Gastroesophageal sphincter (tissue), 4 donors: ENCODE measurements around the gene PTP4A2. TPM values are rescaled to one million over a fixed set of nuclear protein-coding genes. Genes with fewer than 3 reads are reported as not detected.

Experiments
- ATAC-seq: fragments of 150-250 bp; one replicate; pipeline ENCODE4 v1.9.1; 2016; ENCODE audit warnings: mild to moderate bottlenecking, moderate library complexity
- H3K27ac ChIP-seq, 4 donors: fragments of 200-600 bp; sonication (generic) in 3 of 4; 1 replicate in 3 of 4; 2 replicates in 1 of 4; pipeline ENCODE4 v1.5.1; 2016 to 2019
- H3K27me3 ChIP-seq: fragments of 200-600 bp; sonication (generic); one replicate; pipeline ENCODE4 v1.5.1; 2019
- H3K36me3 ChIP-seq, 2 donors: fragments of 200-600 bp; sonication (generic); one replicate each; pipeline ENCODE4 v1.5.1; 2019; ENCODE audit warnings: control low read depth in 1 of 2
- H3K4me1 ChIP-seq, 3 donors: fragments of 200-600 bp; sonication (generic); 1 replicate in 2 of 3; 2 replicates in 1 of 3; pipeline ENCODE4 v1.5.1; 2016 to 2019; ENCODE audit warnings: control low read depth in 2 of 3
- H3K4me3 ChIP-seq, 2 donors: fragments of 200-600 bp; sonication (generic); one replicate each; pipeline ENCODE4 v1.5.1; 2019; ENCODE audit warnings: mild to moderate bottlenecking in 1 of 2, moderate library complexity in 1 of 2
- H3K9me3 ChIP-seq, 3 donors: fragments of 200-600 bp; sonication (generic); one replicate each; pipeline ENCODE4 v1.5.1; 2017 to 2019; ENCODE audit warnings: control low read depth in 2 of 3
- CTCF ChIP-seq, 4 experiments: fragments of 200-600 bp in 2 of 4; fragments of 450-650 bp in 2 of 4; sonication (generic) in 1 of 4; IDR thresholded peaks; one replicate each; pipeline ENCODE4 v1.5.1; 2017 to 2019; ENCODE audit warnings: antibody characterized with exemption in 4 of 4, mild to moderate bottlenecking in 2 of 4, moderate library complexity in 2 of 4
- EP300 ChIP-seq: sonication (generic); formaldehyde crosslinking; IDR thresholded peaks from one replicate; pipeline ENCODE4 v1.6.1; 2017; ENCODE audit warnings: antibody characterized with exemption, mild to moderate bottlenecking
- POLR2A ChIP-seq, 2 donors: fragments of 450-650 bp; IDR thresholded peaks; one replicate each; pipeline ENCODE4 v1.6.1; 2017; ENCODE audit warnings: antibody characterized with exemption in 2 of 2, mild to moderate bottlenecking in 2 of 2, moderate library complexity in 1 of 2
- POLR2AphosphoS5 ChIP-seq: sonication (generic); formaldehyde crosslinking; IDR thresholded peaks from one replicate; pipeline ENCODE4 v1.6.1; 2017; ENCODE audit warnings: antibody characterized with exemption
- WGBS, 2 donors: methylation state at CpG; one replicate each; pipeline ENCODE4 v1.1.5; 2018; ENCODE audit warnings: low coverage in 1 of 2; 5-methylcytosine and 5-hydroxymethylcytosine counted together
- total RNA-seq, 4 donors: library from RNA; depleted of rRNA; stranded (reverse); fragments of >200 nt; gene quantifications; one replicate each; pipeline ENCODE4 v1.1.0, GENCODE V29; 2016

Gene PTP4A2
- total RNA-seq, 4 donors from 2014 or later = 203 to 273 (median 250) TPM

DNA sequence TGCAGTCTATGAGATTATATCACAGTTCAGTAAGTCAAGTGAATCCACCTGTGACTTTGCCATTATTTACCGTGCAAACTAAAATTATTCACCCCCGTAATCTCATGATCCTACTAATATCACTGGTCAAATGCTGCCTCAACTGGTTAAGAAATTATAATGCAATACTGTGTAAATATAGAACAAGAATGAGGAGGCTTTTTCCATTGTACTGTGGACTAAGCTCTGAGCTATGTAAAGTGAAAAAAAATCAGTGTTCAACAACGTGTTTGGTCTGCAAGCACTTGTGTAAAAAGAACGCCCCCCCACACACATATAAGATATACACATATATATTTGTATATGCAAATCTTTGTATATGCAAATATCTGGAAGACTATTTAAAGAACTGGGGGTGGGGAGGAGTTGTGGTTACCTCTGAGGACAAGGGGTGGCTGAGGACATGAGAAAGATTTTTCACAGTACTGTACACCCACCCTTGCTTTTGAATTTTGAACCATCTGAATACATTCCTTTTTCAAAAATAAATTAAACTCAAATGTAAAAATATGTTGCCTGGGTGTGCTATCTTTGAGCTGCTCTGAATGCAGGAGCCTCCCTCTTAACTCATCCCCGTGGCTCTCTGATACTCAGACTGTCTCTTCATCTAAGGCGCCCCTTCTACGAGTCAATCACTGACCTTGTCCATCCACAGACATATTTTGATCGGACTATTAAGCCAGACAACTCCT is 57.0 kb downstream of the PTP4A2 start:
- TF ChIP-seq POLR2A (IDR thresholded peaks at IDR 0.05) (no peak), POLR2AphosphoS5 (no peak), CTCF (IDR thresholded peaks at IDR 0.05) (no peak), EP300 (no peak)
- Histone ChIP-seq H3K36me3 (no peaks in the 10 kb centered on the region), H3K4me1 (peaks cover 0 to 12% (median 0%) of the 10 kb centered on the region in 3 donors), H3K27ac (no peak overlapping the region), H3K4me3 (no peak overlapping the region), H3K27me3 (no peaks in the 10 kb centered on the region), H3K9me3 (no peaks in the 10 kb centered on the region)
- ATAC-seq = no peak
- WGBS, 2 donors = 25 to 44% methylated on average over 6 to 8 of the region's 8 CpGs

DNA sequence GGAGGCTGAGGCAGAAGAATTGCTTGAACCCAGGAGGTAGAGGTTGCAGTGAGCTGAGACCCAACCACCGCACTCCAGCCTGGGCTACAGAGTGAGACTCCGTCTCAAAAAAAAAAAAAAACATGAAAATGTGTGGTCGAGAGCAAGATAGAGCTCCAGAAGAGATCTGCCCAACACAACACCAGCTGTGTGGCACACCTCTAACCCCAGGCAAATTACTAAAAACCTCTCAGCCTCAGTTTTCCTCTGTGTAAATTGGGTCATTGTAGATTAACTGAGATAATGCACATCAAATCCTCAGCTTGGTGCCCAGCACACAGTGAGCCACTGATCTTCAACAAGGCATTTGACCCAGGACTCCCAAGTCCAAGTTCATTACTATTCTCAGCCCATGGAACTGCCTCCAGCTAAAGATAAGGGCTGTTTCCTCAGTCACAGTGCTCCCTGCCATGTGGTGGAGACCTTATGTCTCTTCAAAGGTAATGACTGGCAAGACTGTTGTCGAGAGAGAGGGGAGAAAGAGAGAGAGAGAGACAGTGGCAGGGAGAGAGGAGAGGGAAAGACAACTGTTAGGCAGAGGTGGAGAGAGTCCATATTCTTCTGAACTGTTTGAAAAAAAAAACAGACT is 58.1 kb downstream of the PTP4A2 start:
- no peaks in the 10 kb centered on the region for H3K27me3 ChIP-seq
- H3K9me3 ChIP-seq = no peaks in the 10 kb centered on the region
- peaks cover 0 to 12% (median 0%) of the 10 kb centered on the region in 3 donors for H3K4me1 ChIP-seq
- no peak overlapping the region for H3K27ac ChIP-seq
- 71 to 81% methylated on average over 1 to 4 of the region's 4 CpGs for WGBS, 2 donors
- H3K4me3 ChIP-seq = no peak overlapping the region
- H3K36me3 ChIP-seq = no peaks in the 10 kb centered on the region
- TF ChIP-seq POLR2AphosphoS5 (no peak), CTCF (IDR thresholded peaks at IDR 0.05) (no peak), POLR2A (IDR thresholded peaks at IDR 0.05) (no peak)
- ATAC-seq = no peak

- H3K27ac ChIP-seq = no peak overlapping the region
- no peak for ATAC-seq
- WGBS, 2 donors = 50% methylated on average over 1 of the region's 6 CpGs; no CpG with 5 or more reads in 1 of the 2 donors
Observed at GRCh38 chr1:31878058-31878457, 60.1 kb downstream of the PTP4A2 start.

GRCh38 chr1:31877544-31877943 is 60.6 kb downstream of the PTP4A2 start:
- ATAC-seq = no peak
- Histone ChIP-seq H3K36me3 (no peaks in the 10 kb centered on the region), H3K4me1 (peaks cover 0 to 12% (median 0%) of the 10 kb centered on the region in 3 donors), H3K27ac (no peak overlapping the region), H3K4me3 (no peak overlapping the region), H3K27me3 (no peaks in the 10 kb centered on the region), H3K9me3 (no peaks in the 10 kb centered on the region)
- TF ChIP-seq CTCF (IDR thresholded peaks at IDR 0.05) (no peak), EP300 (no peak), POLR2AphosphoS5 (no peak), POLR2A (IDR thresholded peaks at IDR 0.05) (no peak)
- 71 to 98% methylated on average over 4 of the region's 4 CpGs for WGBS, 2 donors

More at GRCh38 chr1:31878058-31878457, 60.1 kb downstream of the PTP4A2 start:
- TF ChIP-seq POLR2A (IDR thresholded peaks at IDR 0.05) (no peak), CTCF (IDR thresholded peaks at IDR 0.05) (no peak), EP300 (no peak), POLR2AphosphoS5 (no peak)
- H3K9me3 ChIP-seq = no peaks in the 10 kb centered on the region
- peaks cover 0 to 12% (median 0%) of the 10 kb centered on the region in 3 donors for H3K4me1 ChIP-seq
- no peaks in the 10 kb centered on the region for H3K27me3 ChIP-seq
- no peak overlapping the region for H3K4me3 ChIP-seq
- no peaks in the 10 kb centered on the region for H3K36me3 ChIP-seq
